HEK293 (cell line): ENCODE results near the gene SLC1A7.
A peak's percentile ranks its signal among the peaks of the same experiment; 100 is the strongest.

Source experiments
- CTCF ChIA-PET: fragments of 350-600 bp; formaldehyde crosslinking; extraction: SDS; loops from one replicate; lab custom pipeline; 2021; ENCODE audit warnings: antibody characterized with exemption; lab: Yijun Ruan, JAX
- POLR2A ChIA-PET: fragments of 300-600 bp; formaldehyde crosslinking; extraction: SDS; loops from one replicate; lab custom pipeline; 2020; ENCODE audit warnings: antibody characterized with exemption, inconsistent platforms; lab: Yijun Ruan, JAX
- H3K27ac ChIP-seq: fragments of 200-500 bp; sonication (Bioruptor generic); 2 replicates; pipeline ENCODE4 v1.5.1; 2014; ENCODE audit warnings: low read depth, low read length, control low read depth, inconsistent platforms; ENCODE audit errors: extremely low read depth
- H3K36me3 ChIP-seq, 2 experiments: fragments of 200-500 bp in 1 of 2; sonication (Bioruptor generic) in 1 of 2; 1 replicate in 1 of 2; 2 replicates in 1 of 2; pipeline ENCODE4 v1.5.1; 2014 to 2017; ENCODE audit warnings: inconsistent platforms in 2 of 2, low read length in 2 of 2; ENCODE audit not compliant: control insufficient read depth in 2 of 2, insufficient read depth in 1 of 2
- H3K4me1 ChIP-seq: fragments of 200-500 bp; sonication (Bioruptor generic); 2 replicates; pipeline ENCODE4 v1.5.1; 2014; ENCODE audit warnings: mild to moderate bottlenecking, low read length, inconsistent platforms; ENCODE audit not compliant: control insufficient read depth, insufficient read depth
- H3K4me3 ChIP-seq: 2 replicates; pipeline ENCODE4 v1.5.1; 2011; ENCODE audit warnings: low read depth, mild to moderate bottlenecking, control low read depth, low read length, moderate library complexity
- H3K9me3 ChIP-seq: fragments of 200-500 bp; sonication (Bioruptor generic); 2 replicates; pipeline ENCODE4 v1.5.1; 2014; ENCODE audit warnings: low read depth, low read length, inconsistent platforms; ENCODE audit not compliant: control insufficient read depth, insufficient read depth
- ATF2 ChIP-seq: fragments of 450-650 bp; formaldehyde crosslinking; IDR thresholded peaks from 2 replicates; pipeline ENCODE4 v1.5.1; 2016; ENCODE audit warnings: missing biosample characterization, missing genetic modification characterization, low read depth
- HOXC10 ChIP-seq: sonication (generic); formaldehyde crosslinking; IDR thresholded peaks from 2 replicates; pipeline ENCODE4 v1.8.1; 2023; ENCODE audit warnings: mild to moderate bottlenecking, missing genetic modification reagents
- ZNF169 ChIP-seq: fragments of 450-650 bp; formaldehyde crosslinking; IDR thresholded peaks from 2 replicates; pipeline ENCODE4 v1.5.1; 2016; ENCODE audit warnings: missing biosample characterization, missing genetic modification characterization
- ZNF221 ChIP-seq: fragments of 450-650 bp; formaldehyde crosslinking; IDR thresholded peaks from 2 replicates; pipeline ENCODE4 v1.5.1; 2017; ENCODE audit warnings: missing biosample characterization, missing genetic modification characterization, borderline replicate concordance
- ZNF324 ChIP-seq: fragments of 450-650 bp; formaldehyde crosslinking; IDR thresholded peaks from 2 replicates; pipeline ENCODE4 v1.5.1; 2016; ENCODE audit warnings: missing biosample characterization, missing genetic modification characterization
- ZNF48 ChIP-seq: fragments of 450-650 bp; formaldehyde crosslinking; IDR thresholded peaks from 2 replicates; pipeline ENCODE4 v1.5.1; 2016; ENCODE audit warnings: missing biosample characterization, missing genetic modification characterization
- ZNF530 ChIP-seq: fragments of 450-650 bp; formaldehyde crosslinking; IDR thresholded peaks from 2 replicates; pipeline ENCODE4 v1.5.1; 2016; ENCODE audit warnings: low read depth, missing biosample characterization, missing genetic modification characterization
- ZNF600 ChIP-seq: fragments of 450-650 bp; formaldehyde crosslinking; IDR thresholded peaks from 2 replicates; pipeline ENCODE4 v1.5.1; 2016; ENCODE audit warnings: missing biosample characterization, missing genetic modification characterization
- ZNF664 ChIP-seq: fragments of 450-650 bp; formaldehyde crosslinking; IDR thresholded peaks from 2 replicates; pipeline ENCODE4 v1.5.1; 2016; ENCODE audit warnings: missing biosample characterization, missing genetic modification characterization
- ZNF76 ChIP-seq: fragments of 450-650 bp; formaldehyde crosslinking; IDR thresholded peaks from 2 replicates; pipeline ENCODE4; 2016; ENCODE audit warnings: low read depth, missing biosample characterization, missing genetic modification characterization, borderline replicate concordance
- ZNF785 ChIP-seq: fragments of 450-650 bp; formaldehyde crosslinking; IDR thresholded peaks from 2 replicates; pipeline ENCODE4 v1.5.1; 2016; ENCODE audit warnings: missing biosample characterization, missing genetic modification characterization
- ZNF792 ChIP-seq: fragments of 450-650 bp; formaldehyde crosslinking; IDR thresholded peaks from 2 replicates; pipeline ENCODE4 v1.5.1; 2016; ENCODE audit warnings: missing biosample characterization, missing genetic modification characterization
- ZSCAN16 ChIP-seq: fragments of 450-650 bp; formaldehyde crosslinking; IDR thresholded peaks from 2 replicates; pipeline ENCODE4 v1.5.1; 2016; ENCODE audit warnings: missing biosample characterization, missing genetic modification characterization
- ZSCAN23 ChIP-seq: fragments of 450-650 bp; formaldehyde crosslinking; IDR thresholded peaks from 2 replicates; pipeline ENCODE4 v1.5.1; 2016; ENCODE audit warnings: missing biosample characterization, missing genetic modification characterization
- TF ChIP-seq, protein P1 (sequence below): fragments of 450-650 bp; formaldehyde crosslinking; IDR thresholded peaks from 2 replicates; pipeline ENCODE4 v1.5.1; 2017; ENCODE audit warnings: missing biosample characterization, missing genetic modification characterization
- TF ChIP-seq, protein P2 (sequence below): fragments of 450-650 bp; formaldehyde crosslinking; IDR thresholded peaks from 2 replicates; pipeline ENCODE4 v1.5.1; 2016; ENCODE audit warnings: missing biosample characterization, missing genetic modification characterization
- TF ChIP-seq, protein P3 (sequence below): fragments of 450-650 bp; formaldehyde crosslinking; IDR thresholded peaks from 2 replicates; pipeline ENCODE4 v1.5.1; 2017; ENCODE audit warnings: missing biosample characterization, missing genetic modification characterization
- TF ChIP-seq, protein P4 (sequence below): fragments of 450-650 bp; formaldehyde crosslinking; IDR thresholded peaks from 2 replicates; pipeline ENCODE4; 2016; ENCODE audit warnings: missing biosample characterization, missing genetic modification characterization

The SLC1A7 gene

DNA sequence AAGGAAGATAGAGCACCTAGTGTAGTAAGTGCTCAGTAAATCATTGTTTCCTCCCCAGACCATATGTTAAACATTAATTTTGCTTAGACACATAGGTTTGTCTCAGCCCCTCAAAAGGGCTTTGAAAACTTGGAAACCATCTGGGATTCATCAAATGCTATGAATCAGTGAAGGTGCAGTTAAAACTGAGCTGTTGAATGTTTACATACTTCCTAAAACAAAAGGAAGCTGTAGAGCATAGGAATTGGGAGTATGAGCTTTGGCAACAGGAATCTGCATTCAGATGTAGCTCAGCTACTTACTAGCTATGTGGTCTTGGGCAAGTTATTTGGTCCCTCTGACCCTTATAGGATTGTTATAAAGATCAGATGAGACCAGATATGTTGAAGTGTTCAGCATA lies 99.2 kb downstream of the SLC1A7 start:
- peaks cover 0 to 21% of the 10 kb centered on the region in 2 experiments; a peak in 1 of 3 replicates for H3K36me3 ChIP-seq
- H3K27ac ChIP-seq: no peak overlapping the region
- CTCF ChIA-PET: interaction anchor here (1.0 kb wide), 1 partner anchor 139 kb away, joined by 3 read pairs; no protein-coding TSS in a partner anchor
- TF ChIP-seq ZNF664 (peak; percentile 61; the same call in 1 of the 2 replicates), ZNF76 (no peak), HOXC10 (no peak)
- peaks cover 5% of the 10 kb centered on the region; the same call in 1 of the 2 replicates for H3K4me1 ChIP-seq
- H3K9me3 ChIP-seq: no peaks in the 10 kb centered on the region
- H3K4me3 ChIP-seq: no peak overlapping the region
- POLR2A ChIA-PET: no interaction called here

GRCh38 chr1:53038566-53038965 lies 103.9 kb downstream of the SLC1A7 start:
- TF ChIP-seq ATF2 (tag by site-specific recombination): no peak
- TF ChIP-seq, protein P1, sequence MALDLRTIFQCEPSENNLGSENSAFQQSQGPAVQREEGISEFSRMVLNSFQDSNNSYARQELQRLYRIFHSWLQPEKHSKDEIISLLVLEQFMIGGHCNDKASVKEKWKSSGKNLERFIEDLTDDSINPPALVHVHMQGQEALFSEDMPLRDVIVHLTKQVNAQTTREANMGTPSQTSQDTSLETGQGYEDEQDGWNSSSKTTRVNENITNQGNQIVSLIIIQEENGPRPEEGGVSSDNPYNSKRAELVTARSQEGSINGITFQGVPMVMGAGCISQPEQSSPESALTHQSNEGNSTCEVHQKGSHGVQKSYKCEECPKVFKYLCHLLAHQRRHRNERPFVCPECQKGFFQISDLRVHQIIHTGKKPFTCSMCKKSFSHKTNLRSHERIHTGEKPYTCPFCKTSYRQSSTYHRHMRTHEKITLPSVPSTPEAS (tag by site-specific recombination): no peak
- TF ChIP-seq ZNF600 (tag by site-specific recombination): no peak
- TF ChIP-seq, protein P2, sequence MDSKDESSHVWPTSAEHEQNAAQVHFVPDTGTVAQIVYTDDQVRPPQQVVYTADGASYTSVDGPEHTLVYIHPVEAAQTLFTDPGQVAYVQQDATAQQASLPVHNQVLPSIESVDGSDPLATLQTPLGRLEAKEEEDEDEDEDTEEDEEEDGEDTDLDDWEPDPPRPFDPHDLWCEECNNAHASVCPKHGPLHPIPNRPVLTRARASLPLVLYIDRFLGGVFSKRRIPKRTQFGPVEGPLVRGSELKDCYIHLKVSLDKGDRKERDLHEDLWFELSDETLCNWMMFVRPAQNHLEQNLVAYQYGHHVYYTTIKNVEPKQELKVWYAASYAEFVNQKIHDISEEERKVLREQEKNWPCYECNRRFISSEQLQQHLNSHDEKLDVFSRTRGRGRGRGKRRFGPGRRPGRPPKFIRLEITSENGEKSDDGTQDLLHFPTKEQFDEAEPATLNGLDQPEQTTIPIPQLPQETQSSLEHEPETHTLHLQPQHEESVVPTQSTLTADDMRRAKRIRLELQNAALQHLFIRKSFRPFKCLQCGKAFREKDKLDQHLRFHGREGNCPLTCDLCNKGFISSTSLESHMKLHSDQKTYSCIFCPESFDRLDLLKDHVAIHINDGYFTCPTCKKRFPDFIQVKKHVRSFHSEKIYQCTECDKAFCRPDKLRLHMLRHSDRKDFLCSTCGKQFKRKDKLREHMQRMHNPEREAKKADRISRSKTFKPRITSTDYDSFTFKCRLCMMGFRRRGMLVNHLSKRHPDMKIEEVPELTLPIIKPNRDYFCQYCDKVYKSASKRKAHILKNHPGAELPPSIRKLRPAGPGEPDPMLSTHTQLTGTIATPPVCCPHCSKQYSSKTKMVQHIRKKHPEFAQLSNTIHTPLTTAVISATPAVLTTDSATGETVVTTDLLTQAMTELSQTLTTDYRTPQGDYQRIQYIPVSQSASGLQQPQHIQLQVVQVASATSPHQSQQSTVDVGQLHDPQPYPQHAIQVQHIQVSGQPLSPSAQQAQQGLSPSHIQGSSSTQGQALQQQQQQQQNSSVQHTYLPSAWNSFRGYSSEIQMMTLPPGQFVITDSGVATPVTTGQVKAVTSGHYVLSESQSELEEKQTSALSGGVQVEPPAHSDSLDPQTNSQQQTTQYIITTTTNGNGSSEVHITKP (tag by site-specific recombination): no peak
- TF ChIP-seq ZSCAN16 (tag by site-specific recombination): no peak
- TF ChIP-seq ZNF48: no peak
- no peak for TF ChIP-seq ZNF792 (tag by site-specific recombination)
- TF ChIP-seq, protein P3, sequence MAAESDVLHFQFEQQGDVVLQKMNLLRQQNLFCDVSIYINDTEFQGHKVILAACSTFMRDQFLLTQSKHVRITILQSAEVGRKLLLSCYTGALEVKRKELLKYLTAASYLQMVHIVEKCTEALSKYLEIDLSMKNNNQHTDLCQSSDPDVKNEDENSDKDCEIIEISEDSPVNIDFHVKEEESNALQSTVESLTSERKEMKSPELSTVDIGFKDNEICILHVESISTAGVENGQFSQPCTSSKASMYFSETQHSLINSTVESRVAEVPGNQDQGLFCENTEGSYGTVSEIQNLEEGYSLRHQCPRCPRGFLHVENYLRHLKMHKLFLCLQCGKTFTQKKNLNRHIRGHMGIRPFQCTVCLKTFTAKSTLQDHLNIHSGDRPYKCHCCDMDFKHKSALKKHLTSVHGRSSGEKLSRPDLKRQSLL (tag by site-specific recombination): no peak
- TF ChIP-seq ZNF169 (tag by site-specific recombination): no peak
- TF ChIP-seq, protein P4, sequence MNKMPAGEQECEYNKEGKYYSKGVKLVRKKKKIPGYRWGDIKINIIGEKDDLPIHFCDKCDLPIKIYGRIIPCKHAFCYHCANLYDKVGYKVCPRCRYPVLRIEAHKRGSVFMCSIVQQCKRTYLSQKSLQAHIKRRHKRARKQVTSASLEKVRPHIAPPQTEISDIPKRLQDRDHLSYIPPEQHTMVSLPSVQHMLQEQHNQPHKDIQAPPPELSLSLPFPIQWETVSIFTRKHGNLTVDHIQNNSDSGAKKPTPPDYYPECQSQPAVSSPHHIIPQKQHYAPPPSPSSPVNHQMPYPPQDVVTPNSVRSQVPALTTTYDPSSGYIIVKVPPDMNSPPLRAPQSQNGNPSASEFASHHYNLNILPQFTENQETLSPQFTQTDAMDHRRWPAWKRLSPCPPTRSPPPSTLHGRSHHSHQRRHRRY: no peak
- TF ChIP-seq ZNF221 (tag by site-specific recombination): no peak
- no peak for TF ChIP-seq ZNF530 (tag by site-specific recombination)
- no peak for TF ChIP-seq ZSCAN23
- no peak for TF ChIP-seq ZNF785
- no peak for TF ChIP-seq ZNF324 (tag by site-specific recombination)
- TF ChIP-seq, all 188 proteins: peak for 0
- H3K9me3 ChIP-seq: no peaks in the 10 kb centered on the region
- H3K4me3 ChIP-seq: no peak overlapping the region
- CTCF ChIA-PET: no interaction called here
- POLR2A ChIA-PET: no interaction called here
- peaks cover 0 to 21% of the 10 kb centered on the region in 2 experiments; a peak in 2 of 3 replicates for H3K36me3 ChIP-seq
- H3K4me1 ChIP-seq: no peaks in the 10 kb centered on the region
- H3K27ac ChIP-seq: no peak overlapping the region
